BJ (cell line): ENCODE measurements around the gene IGSF10. TPM values are rescaled to one million over a fixed set of nuclear protein-coding genes. Genes with fewer than 3 reads are reported as not detected.
A peak's percentile ranks its signal among the peaks of the same experiment; 100 is the strongest.

ENCODE experiments used
- CTCF ChIA-PET: fragments of 350-600 bp; formaldehyde crosslinking; extraction: SDS; loops from one replicate; lab custom pipeline; 2021; ENCODE audit warnings: antibody characterized with exemption, inconsistent platforms; lab: Yijun Ruan, JAX
- POLR2A ChIA-PET: fragments of 300-600 bp; sonication (Branson Sonifier 250); formaldehyde crosslinking; extraction: SDS; loops from one replicate; lab custom pipeline; 2021; ENCODE audit warnings: antibody characterized with exemption; lab: Charles Lee
- DNase-seq: peaks from one replicate; pipeline ENCODE4 v3.0.0-alpha.2; 2011; ENCODE audit warnings: low read depth
- H3K27me3 ChIP-seq: 2 replicates; pipeline ENCODE4 v1.6.0; 2011; ENCODE audit warnings: low read length; ENCODE audit not compliant: control insufficient read depth, insufficient read depth
- H3K36me3 ChIP-seq: 2 replicates; pipeline ENCODE4 v1.5.1; 2011; ENCODE audit warnings: low read length; ENCODE audit not compliant: control insufficient read depth, insufficient read depth
- H3K4me3 ChIP-seq: 2 replicates; pipeline ENCODE4 v1.5.1; 2011; ENCODE audit warnings: low read depth, mild to moderate bottlenecking, control low read depth, low read length
- polyA plus RNA-seq: library from polyadenylated mRNA; depleted of rRNA; stranded (reverse); fragments of >200 nt; gene quantifications from 2 replicates; pipeline ENCODE4 v1.2.3, GENCODE V29; 2011
- TF ChIP-seq, protein P1 (sequence below): IDR thresholded peaks from 2 replicates; pipeline ENCODE4 v1.5.1; 2011; ENCODE audit warnings: low read depth, mild to moderate bottlenecking, control low read depth, inconsistent platforms, low read length, moderate library complexity; ENCODE audit not compliant: insufficient read depth

IGSF10 gene
- polyA plus RNA-seq, 1 experiment, result 0.07 TPM

DNA sequence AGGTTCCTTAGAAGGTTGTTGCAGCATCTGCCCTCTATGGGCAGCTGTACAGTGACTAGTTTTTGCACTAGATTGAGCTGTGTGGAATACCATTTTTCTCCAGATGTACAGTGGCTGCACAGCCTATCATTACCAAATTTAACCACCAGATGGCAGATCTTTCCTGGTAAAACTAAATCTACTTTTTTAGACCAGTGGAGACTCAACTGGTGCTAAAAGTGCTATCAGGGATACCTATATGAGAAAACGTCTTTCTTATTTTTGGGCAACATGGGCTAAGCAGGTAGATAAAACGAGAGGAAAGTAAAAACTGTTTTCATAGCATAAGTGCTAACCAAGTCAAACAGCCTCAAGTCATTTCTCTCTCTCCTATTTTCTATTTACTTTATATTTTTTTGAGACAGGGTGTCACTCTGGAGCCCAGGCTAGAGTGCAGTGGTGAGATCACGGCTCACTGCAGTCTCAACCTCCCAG is 21.2 kb downstream of the IGSF10 start:
- Histone ChIP-seq H3K4me3 (no peak overlapping the region), H3K36me3 (no peaks in the 10 kb centered on the region)

DNA sequence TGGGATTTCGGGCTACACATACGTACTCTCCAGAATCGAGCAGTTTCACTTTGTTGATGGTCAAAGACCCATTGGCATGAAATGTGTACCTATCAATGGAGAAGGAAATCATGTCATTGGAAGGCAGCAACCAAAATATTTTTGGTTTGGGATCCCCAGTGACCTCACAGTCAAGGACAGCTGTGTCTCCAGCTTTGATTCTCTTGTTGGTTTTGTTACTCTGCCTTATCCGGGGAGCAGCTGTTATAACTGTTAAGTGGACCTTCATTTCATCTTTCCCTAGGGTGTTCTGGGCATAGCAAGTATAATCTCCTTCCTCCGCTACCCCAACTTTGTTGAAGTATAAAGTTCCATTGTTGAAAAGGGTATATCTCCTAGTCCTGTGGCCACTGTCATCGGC is 23.0 kb downstream of the IGSF10 start:
- DNase-seq, result no peak
- H3K36me3 ChIP-seq, result no peaks in the 10 kb centered on the region
- TF ChIP-seq, protein P1, sequence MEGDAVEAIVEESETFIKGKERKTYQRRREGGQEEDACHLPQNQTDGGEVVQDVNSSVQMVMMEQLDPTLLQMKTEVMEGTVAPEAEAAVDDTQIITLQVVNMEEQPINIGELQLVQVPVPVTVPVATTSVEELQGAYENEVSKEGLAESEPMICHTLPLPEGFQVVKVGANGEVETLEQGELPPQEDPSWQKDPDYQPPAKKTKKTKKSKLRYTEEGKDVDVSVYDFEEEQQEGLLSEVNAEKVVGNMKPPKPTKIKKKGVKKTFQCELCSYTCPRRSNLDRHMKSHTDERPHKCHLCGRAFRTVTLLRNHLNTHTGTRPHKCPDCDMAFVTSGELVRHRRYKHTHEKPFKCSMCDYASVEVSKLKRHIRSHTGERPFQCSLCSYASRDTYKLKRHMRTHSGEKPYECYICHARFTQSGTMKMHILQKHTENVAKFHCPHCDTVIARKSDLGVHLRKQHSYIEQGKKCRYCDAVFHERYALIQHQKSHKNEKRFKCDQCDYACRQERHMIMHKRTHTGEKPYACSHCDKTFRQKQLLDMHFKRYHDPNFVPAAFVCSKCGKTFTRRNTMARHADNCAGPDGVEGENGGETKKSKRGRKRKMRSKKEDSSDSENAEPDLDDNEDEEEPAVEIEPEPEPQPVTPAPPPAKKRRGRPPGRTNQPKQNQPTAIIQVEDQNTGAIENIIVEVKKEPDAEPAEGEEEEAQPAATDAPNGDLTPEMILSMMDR, result no peak
- ChIA-PET CTCF (interaction anchor here (1.0 to 6.1 kb wide), 7 partner anchors 11 to 481 kb away, joined by 3 to 44 read pairs (median 5); no protein-coding TSS in a partner anchor), POLR2A (no interaction called here)
- H3K4me3 ChIP-seq, result no peak overlapping the region
- no peaks in the 10 kb centered on the region for H3K27me3 ChIP-seq

More for the DNA sequence above, 21.2 kb downstream of the IGSF10 start:
- H3K27me3 ChIP-seq, result no peaks in the 10 kb centered on the region
- peak; percentile 13 for DNase-seq
- CTCF ChIA-PET, result interaction anchor here (0.8 to 6.1 kb wide), 28 partner anchors 8 to 492 kb away, joined by 3 to 44 read pairs (median 3); no protein-coding TSS in a partner anchor
- POLR2A ChIA-PET, result interaction anchor here (0.5 kb wide), 1 partner anchor 138 kb away, joined by 3 read pairs; no protein-coding TSS in a partner anchor
- TF ChIP-seq, protein P1, result peak; percentile 70

DNA sequence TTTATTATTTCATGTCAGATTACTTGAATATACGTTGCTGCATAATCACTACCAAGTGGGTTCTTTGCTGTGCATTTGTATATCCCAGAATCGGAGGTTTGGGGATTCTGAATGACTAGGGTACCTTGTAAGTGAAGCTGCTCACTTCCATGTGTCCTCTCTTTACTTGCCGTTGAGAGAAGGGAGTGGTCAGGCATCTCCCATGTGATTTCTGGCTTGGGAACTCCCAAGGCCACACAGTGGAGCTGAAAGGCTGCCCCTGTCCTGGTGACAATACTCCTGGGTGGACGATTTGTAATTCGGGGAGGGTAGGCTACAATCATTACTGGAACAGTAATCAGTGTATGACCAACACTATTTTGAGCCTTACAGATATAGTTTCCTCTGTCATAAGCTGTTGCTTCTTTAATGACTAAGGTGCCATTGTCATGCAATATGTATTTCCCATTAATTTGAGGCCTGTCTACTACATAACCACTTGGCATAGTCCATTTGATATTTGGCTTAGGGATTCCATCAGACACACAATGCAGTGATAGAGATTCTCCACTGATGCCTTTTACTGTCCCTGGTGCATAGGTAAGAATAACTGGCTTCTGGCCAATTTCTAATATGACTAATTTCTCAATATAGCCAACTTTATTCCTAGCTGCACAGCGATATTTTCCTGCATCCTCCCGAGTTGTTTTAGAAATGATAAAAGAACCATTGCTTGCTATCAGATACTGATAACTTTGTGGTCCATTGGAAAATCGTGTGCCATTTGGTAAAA is 24.0 kb downstream of the IGSF10 start:
- Histone ChIP-seq H3K36me3 (no peaks in the 10 kb centered on the region), H3K27me3 (no peaks in the 10 kb centered on the region), H3K4me3 (no peak overlapping the region)
- TF ChIP-seq, protein P1, result no peak
- ChIA-PET POLR2A (no interaction called here), CTCF (interaction anchor here (0.7 to 6.1 kb wide), 6 partner anchors 29 to 482 kb away, joined by 3 to 44 read pairs (median 4); no protein-coding TSS in a partner anchor)
- DNase-seq, result no peak

DNA sequence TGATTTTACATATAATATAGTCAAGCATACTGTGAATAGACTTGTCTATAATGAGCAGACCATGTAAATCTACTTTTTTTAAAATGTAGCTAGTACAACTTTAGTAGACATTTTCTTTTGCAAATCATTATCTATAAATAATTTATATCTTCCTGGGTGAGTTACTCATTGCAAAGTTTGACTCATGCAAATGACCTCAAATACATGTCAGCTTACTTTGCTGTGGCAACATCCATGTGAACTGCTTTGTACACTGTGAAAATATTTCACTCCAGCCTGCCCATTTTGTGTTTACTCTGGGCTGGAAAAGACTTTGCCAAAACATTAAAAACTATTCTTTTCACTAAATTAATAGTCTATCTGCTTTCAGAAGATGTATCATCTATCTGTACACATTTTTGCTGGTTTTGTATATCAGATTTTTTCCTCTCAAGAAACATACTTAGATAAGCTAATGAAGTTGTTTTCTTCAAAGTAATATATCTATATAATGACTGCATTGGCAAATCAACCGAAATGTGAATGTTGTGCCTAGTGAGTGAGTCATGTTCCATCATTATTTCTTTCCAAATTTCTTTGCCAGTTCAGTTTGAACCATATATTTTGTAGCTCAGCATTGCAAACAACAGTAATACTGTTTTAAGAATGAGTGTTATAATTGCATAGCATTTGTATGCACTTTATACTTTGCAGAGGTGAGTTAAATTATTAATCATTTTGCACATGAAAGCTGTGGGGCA is 26.5 kb downstream of the IGSF10 start:
- no peak overlapping the region for H3K4me3 ChIP-seq
- POLR2A ChIA-PET, result no interaction called here
- CTCF ChIA-PET, result interaction anchor here (0.8 to 1.3 kb wide), 2 partner anchors 9 to 10 kb away, joined by 3 read pairs; no protein-coding TSS in a partner anchor

More for the DNA sequence above, 26.5 kb downstream of the IGSF10 start:
- H3K27me3 ChIP-seq, result no peaks in the 10 kb centered on the region
- no peaks in the 10 kb centered on the region for H3K36me3 ChIP-seq
- TF ChIP-seq, protein P1, result no peak
- DNase-seq, result peak; percentile 59
